SKM-1 treated with dmso at 0.1 percent for 144 hours (cell line): ENCODE data around the gene ITGA6.
A peak's percentile ranks its signal among the peaks of the same experiment; 100 is the strongest.
"Not testable (repeated sequence)": the region's sequence is repeated elsewhere in the genome, so short reads cannot be mapped to it uniquely, and the experiment has no call there.

Experiments used
- DNase-seq: peaks from one replicate; lab custom pipeline; 2025; ENCODE audit not compliant: unreplicated experiment; lab: John Stamatoyannopoulos, UW

The ITGA6 gene

GRCh38 chr2:172513524-172513900, 86.1 kb downstream of the ITGA6 start:
- peak; percentile 58 for DNase-seq

DNA sequence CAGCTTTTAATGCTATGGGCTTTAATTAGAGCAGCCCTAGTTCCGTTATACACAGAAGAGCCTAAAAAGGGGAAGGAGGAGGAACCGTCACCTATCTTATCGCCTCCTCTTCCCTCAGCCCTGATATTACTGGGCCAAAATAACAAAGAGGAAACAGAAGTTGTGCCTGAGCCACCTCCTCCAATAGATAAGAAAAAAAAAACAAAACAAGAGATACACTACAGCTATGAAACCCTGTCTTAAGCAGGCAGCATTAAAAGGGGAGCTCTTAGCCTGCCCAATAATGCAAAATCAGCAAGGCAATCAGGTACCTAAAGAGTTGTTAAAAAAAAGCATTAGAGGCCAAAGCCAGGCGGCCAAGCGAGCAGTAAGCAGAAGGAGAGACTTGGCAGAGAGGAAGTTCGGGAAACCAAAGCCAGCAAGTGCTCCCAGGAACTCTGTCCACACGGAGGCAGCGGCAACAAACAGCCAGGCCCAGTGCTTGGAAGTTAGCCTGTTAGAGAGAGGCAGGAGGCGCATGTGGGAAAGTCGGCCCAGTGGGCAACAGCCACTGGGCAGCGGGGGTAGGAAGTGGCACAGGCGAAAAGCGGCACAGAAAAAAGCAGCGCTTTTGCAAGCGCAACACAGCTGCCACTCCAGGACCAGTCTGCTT, 86.7 kb downstream of the ITGA6 start:
- peak; percentile 79 for DNase-seq

DNA sequence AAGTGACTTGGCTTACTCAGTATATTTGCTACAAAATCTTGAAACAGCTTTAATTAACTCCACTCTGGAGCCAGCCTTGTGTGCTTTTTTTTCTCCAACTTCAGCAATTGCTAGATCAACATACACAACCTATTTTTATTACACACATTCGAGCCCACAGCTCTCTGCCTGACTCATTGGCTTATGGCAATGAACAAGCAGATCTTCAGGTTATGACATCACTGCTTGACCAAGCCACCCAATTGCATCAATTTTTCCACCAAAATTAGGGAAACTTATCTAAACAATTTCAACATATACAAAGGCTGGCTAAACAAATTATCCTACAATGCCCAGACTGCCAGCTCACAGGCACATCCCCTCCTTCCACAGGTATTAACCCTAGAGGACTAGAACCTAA, 88.9 kb downstream of the ITGA6 start:
- DNase-seq = no peak

DNA sequence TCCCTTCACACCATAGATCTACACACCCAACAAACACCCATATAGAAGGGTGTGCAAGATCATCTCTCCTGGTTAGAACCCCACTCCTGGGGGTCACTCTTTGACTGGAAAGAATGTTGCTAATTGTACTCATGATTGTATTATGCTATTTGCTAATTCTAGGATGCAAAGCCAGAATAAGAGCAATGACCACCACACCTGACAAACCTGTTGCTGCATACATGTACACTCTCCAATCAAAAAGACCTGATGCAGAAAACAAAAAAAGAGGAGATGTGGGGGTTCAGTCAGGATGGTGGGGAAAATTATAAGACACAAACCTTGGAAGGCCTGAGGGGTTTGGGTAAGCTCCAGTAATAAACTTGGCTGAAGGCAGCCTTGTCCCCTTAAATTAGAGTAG, 91.6 kb downstream of the ITGA6 start:
- no peak for DNase-seq

- no peak for DNase-seq
Observed at GRCh38 chr2:172525601-172526000, 98.2 kb downstream of the ITGA6 start.

DNA sequence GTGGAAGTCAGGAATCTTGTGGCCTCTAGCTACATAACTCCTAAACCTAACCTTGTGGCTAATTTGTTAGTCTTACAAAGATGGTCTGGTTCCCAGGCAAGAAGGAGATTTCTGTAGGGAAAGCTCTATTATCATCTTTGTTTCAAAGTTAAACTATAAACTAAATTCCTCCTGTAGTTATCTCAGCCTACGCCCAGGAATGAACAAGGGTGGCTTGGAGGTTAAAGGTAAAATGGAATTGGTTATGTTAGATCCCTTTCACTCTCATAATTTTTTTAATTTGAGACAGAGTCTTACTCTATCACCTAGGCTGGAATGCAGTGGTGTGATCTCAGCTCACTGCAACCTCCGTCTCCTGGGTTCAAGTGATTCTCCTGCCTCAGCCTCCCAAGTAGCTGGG, 103.9 kb downstream of the ITGA6 start:
- no peak for DNase-seq

DNA sequence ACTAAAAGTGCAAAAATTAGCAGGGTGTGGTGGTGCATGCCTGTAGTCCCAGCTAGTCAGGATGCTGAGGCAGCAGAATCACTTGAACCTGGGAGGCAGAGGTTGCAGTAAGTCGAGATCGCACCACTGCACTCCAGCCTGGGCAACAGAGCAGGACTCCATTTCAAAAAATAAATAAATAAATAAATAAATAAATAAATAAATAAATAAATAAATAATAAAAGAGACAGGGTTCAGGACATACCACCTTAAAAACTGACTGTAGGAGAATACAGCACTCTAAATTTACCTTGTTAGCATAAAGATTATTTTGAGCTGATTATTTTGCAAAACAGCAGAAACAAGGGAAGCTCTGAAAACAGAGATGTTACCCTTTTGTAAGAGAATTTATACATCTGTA, 105.1 kb downstream of the ITGA6 start:
- DNase-seq = not testable (repeated sequence)

GRCh38 chr2:172533687-172534086, 106.3 kb downstream of the ITGA6 start:
- no peak for DNase-seq

- no peak for DNase-seq
Observed at GRCh38 chr2:172535119-172535518, 107.7 kb downstream of the ITGA6 start.

DNA sequence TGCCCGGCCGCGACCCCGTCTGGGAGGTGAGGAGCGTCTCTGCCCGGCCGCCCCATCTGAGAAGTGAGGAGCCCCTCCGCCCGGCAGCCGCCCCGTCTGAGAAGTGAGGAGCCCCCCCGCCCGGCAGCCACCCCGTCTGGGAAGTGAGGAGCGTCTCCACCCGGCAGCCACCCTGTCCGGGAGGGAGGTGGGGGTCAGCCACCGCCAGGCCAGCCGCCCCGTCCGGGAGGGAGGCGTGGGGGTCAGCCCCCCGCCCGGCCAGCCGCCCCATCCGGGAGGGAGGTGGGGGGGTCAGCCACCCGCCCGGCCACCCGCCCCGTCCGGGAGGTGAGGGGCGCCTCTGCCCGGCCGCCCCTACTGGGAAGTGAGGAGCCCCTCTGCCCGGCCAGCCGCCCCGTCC, 110.5 kb downstream of the ITGA6 start:
- DNase-seq = not testable (repeated sequence)

DNA sequence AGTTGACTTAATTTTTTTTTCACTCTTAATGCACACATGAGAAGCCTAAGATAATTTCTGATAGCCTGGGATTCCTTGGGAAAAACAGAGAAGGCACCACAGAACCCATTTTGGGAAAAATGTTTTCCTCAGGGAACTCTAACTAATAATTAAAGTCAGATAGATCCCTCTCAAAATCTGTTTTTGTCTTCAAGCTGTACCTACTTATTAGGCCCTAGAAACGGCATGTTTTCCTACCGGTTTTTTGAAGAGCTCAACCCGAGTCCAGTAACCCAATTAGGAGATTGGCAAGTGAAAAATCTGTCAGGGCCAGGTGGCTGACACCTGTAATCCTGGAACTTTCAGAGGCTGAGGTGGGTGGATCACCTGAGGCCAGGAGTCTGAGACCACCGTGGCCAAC, 112.4 kb downstream of the ITGA6 start:
- no peak for DNase-seq

DNA sequence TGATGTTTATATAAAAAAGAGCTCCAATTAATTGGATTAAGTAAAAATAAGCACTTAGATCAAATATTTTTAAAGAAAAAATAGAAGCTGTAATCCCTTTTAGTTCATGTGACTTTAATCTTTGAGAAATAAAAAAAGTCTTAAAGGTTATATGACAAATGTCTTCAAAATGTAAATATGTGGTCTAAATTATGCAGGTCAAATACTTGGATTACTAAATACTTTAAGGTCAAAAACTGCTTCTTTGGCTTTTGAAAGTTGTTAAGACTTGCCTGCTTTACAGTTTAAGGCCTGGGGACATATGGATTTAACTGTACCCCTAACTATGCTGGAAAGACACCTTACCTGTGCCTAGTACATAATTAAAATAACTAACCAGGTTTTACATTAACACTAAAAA, 113.0 kb downstream of the ITGA6 start:
- DNase-seq = no peak

DNA sequence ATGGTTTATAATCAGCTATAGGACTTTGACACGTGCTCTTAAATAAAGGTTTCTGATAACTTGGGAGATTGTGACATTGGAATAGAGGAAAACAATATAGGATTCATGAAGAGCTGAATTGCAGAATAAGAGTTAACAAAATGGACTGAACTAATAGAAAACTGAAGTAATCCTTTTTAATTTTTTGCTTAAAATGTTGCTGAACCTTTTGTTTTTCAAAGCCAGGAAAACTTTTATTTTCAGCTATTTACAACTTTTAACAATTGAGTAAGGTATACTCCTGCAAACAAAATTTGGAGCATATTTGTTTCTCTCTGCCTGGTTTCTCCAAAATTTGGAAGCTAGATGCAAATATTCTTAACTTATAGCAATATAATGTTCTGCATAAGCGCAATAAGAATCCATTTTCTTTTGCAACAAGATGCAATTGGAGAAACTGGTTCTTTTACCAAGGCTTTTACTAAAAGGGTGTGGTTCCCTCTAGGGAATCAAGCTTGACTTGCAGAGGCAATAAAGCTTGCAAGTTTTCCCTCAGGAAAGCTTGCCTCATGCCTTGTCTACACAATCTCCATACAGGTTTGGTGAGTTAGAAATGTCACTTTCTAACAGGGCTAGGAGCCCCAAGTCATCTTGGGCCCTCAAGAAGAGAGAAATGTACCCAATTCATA, 118.2 kb downstream of the ITGA6 start:
- DNase-seq = no peak

GRCh38 chr2:172549131-172549530, 121.7 kb downstream of the ITGA6 start:
- DNase-seq = no peak

GRCh38 chr2:172549802-172550201, 122.4 kb downstream of the ITGA6 start:
- not testable (repeated sequence) for DNase-seq

GRCh38 chr2:172550419-172550818, 123.0 kb downstream of the ITGA6 start:
- DNase-seq = no peak

DNA sequence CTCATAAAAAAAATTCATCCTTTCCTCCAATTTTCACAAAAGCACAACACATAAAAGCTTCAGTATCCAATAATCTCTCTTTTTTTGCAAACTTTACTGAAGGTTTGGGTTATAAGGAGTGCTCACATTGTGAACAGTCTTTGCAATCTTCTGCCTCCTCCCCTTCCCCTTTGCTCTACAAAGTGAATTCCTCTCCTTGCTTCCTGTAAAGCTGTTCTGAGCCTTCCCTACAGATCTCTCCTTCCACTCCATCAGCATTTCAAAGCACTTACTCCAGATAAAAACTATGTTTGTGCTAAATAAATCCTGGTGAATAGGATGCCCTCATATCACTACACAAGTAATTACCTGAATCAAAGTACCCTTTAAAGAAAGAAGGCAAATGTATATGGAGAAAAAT, 123.9 kb downstream of the ITGA6 start:
- no peak for DNase-seq

DNA sequence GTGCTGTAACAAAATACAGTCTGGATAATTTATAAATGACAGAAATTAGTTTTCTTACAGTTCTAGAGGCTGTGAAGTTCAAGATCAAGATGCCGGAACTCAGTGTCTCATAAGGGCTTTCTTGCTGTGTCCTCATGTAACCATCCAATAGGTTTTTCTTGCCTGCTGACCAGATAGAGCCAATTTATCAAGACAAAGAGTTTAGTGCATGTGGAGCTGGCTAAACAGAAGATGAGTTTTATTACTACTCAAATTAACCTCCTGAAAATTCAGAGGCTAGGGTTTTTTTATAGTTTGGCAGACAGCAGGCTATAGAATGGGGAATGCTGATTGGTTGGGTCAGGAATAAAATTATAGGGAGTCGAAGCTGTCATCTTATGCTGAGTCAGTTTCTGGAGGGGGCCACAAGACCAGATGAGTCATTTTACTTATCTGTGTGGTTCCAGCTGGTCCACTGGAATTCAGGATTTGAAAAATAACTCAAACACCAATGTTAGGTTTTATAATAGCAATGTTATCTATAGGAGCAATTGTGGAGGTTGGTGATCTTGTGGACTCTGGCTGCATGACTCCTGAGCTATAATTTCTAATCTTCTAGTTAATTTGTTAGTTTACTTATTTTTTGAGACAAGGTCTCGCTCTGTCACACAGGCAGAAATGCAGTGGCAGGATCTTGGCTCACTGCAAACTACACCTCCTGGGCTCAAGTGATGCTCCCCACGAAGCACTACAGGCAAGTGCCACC, 125.3 kb downstream of the ITGA6 start:
- DNase-seq = no peak

DNA sequence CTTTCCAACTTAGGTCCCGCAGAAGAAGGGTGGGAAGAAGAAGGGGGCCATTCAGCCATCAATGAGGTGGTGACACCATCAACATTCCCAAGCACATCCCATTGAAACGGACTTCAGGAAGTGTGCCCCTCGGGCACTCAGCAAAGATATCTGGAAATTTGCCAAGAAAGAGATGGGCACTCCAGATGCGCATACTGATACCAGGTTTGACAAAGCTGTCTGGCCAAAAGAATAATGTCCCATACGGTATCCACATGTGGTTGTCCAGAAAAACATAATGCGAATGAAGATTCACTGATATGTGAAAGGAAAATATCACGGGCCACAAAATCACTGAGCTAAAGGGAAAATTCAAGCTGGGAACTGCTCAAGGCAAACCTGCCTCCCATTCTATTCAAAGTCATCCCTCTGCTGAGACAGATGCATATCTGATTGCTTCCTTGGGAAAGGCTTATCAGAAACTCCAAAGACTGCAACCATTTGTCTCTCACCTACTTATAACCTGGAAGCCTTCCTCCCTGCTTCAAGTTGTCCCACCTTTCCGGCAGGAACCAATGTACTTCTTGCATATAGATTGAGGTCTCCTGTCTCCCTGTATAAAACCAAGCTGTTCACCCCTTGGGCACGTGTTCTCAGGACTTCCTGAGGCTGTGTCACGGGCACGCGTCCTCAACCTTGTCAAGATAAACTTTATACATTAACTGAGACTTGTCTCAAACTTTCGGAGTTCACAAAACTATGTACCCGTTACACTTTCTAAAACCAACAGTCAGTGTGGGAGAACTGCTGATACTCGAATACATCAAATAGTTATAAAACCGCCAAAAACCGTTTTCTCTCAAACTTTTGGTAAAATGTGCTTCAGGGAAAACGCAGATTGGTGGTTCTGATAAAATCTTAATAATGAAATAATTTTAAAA, 127.2 kb downstream of the ITGA6 start:
- DNase-seq = no peak

- no peak for DNase-seq
Observed at GRCh38 chr2:172555272-172555521, 127.8 kb downstream of the ITGA6 start.
